Astrocyte of the spinal cord (primary cell): ENCODE results near the gene TFG.

Experiments
- DNase-seq: peaks from one replicate; pipeline ENCODE4 v3.0.0; 2011; ENCODE audit warnings: low read depth, low spot score
- H3K4me3 ChIP-seq: 2 replicates; pipeline ENCODE4 v1.5.1; 2011; ENCODE audit warnings: low read depth, mild to moderate bottlenecking, low read length, moderate library complexity
- in situ Hi-C: cut with HindIII; loops from 2 replicates; pipeline ENCODE4 v1.10.0; 2017; ENCODE audit warnings: low sequenced_read_pairs
- TF ChIP-seq, protein P1 (sequence below): IDR thresholded peaks from 2 replicates; pipeline ENCODE4 v1.5.1; 2012; ENCODE audit warnings: low read depth, mild to moderate bottlenecking, low read length, inconsistent platforms

TFG gene

DNA sequence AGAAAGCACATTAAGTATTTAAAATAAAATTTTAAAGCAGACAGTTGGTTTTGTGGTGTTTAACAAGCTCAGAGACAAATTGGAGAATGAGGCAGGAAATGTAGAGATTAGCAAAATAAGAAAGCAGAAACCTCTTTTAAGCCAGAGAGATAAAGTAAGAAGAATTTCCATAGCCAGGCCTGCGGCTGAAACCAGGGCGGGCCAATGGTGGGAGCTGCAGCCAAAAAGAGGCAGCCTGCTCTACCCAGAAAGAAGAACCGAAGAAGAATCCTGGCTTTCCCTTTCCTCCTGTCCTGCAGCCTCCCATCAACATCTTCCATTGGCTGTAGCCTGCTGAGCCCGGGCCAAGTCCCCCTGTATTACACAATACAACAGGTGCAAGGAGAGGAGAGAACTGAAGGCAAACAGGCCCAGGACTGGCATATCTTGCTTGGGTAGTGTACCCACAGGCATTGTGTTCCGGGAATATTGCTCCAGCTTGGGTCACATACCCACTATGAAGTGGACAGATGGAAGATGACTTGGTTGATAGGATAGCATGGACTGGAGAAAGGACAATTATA, 11.5 kb upstream of the TFG start:
- H3K4me3 ChIP-seq: no peak overlapping the region
- in situ Hi-C loops: no loop called here
- TF ChIP-seq, protein P1, sequence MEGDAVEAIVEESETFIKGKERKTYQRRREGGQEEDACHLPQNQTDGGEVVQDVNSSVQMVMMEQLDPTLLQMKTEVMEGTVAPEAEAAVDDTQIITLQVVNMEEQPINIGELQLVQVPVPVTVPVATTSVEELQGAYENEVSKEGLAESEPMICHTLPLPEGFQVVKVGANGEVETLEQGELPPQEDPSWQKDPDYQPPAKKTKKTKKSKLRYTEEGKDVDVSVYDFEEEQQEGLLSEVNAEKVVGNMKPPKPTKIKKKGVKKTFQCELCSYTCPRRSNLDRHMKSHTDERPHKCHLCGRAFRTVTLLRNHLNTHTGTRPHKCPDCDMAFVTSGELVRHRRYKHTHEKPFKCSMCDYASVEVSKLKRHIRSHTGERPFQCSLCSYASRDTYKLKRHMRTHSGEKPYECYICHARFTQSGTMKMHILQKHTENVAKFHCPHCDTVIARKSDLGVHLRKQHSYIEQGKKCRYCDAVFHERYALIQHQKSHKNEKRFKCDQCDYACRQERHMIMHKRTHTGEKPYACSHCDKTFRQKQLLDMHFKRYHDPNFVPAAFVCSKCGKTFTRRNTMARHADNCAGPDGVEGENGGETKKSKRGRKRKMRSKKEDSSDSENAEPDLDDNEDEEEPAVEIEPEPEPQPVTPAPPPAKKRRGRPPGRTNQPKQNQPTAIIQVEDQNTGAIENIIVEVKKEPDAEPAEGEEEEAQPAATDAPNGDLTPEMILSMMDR: no peak
- no peak for DNase-seq

DNA sequence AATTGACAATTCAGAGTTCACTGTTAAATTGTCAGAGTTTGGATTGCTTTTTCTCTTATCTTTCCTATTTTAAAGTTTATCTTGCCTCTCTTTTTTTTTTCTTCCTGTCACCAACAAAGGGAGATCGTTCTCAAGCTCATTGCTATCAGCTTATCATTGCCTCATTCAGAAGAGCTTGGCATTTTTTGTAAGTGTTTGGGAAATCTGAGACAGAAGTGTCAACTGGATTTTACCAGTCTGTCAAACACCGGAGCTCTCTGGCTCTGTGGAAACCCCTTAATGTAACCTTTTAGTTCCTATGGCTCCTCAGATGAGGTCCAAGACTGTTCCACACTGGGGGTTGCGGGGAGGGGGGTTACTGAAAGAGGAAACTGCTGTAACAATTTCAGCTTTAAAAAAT, 10.6 kb upstream of the TFG start:
- no peak overlapping the region for H3K4me3 ChIP-seq
- no peak for DNase-seq
- TF ChIP-seq, protein P1: no peak
- in situ Hi-C loops: no loop called here

- no peak overlapping the region for H3K4me3 ChIP-seq
- TF ChIP-seq, protein P1: no peak
- in situ Hi-C loops: no loop called here
These were observed 8.6 kb upstream of the TFG start for GRCh38 chr3:100700708-100701107.

GRCh38 chr3:100702082-100702979, 7.0 kb upstream of the TFG start:
- in situ Hi-C loops: no loop called here
- TF ChIP-seq, protein P1: no peak
- no peak for DNase-seq
- H3K4me3 ChIP-seq: no peak overlapping the region

More at GRCh38 chr3:100700708-100701107, 8.6 kb upstream of the TFG start:
- DNase-seq: no peak

GRCh38 chr3:100702980-100703345, 6.3 kb upstream of the TFG start:
- TF ChIP-seq, protein P1: no peak
- in situ Hi-C loops: no loop called here
- DNase-seq: no peak
- no peak overlapping the region for H3K4me3 ChIP-seq

DNA sequence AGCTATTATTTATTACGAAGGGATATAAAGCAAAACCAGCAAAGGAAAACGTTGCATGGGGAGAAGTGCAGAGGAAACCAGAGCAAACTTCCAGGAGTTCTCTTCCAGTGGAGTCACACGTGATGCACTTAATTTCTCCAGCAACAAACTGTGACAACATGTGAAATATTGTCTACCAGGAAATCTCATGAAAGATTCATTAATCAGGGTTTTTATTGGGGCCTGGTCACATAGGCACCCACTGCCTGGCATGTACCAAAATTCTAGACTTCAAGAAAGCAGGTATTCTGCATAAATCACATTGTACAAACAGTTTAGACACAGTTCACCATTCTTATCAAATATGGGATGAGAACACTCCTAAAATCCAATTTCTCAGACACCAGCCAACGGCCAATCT, 5.4 kb upstream of the TFG start:
- in situ Hi-C loops: no loop called here
- TF ChIP-seq, protein P1: no peak
- H3K4me3 ChIP-seq: no peak overlapping the region
- no peak for DNase-seq
